Liver (tissue), 3 donors: ENCODE data around the gene LMX1B.

ENCODE experiments used
- EGR1 ChIP-seq, 2 donors: IDR thresholded peaks; 2 replicates each; pipeline ENCODE4 v1.6.1; 2016 to 2018; ENCODE audit warnings: antibody characterized with exemption in 2 of 2, low read depth in 2 of 2
- RAD21 ChIP-seq, 2 donors: IDR thresholded peaks; 2 replicates each; pipeline ENCODE4 v1.6.1; 2016; ENCODE audit warnings: antibody characterized with exemption in 2 of 2, mild to moderate bottlenecking in 2 of 2
- RXRA ChIP-seq, 2 donors: IDR thresholded peaks; 2 replicates each; pipeline ENCODE4 v1.6.1; 2017 to 2018; ENCODE audit warnings: antibody characterized with exemption in 2 of 2, mild to moderate bottlenecking in 1 of 2
- SP1 ChIP-seq: IDR thresholded peaks from 2 replicates; pipeline ENCODE4 v1.6.1; 2018; ENCODE audit warnings: antibody characterized with exemption, mild to moderate bottlenecking
- TAF1 ChIP-seq: conservative IDR thresholded peaks from 2 replicates; pipeline ENCODE4 v1.6.1; 2016; ENCODE audit warnings: antibody characterized with exemption, mild to moderate bottlenecking
- YY1 ChIP-seq: IDR thresholded peaks from 2 replicates; pipeline ENCODE4 v1.6.1; 2016; ENCODE audit warnings: antibody characterized with exemption, mild to moderate bottlenecking
- ZBTB33 ChIP-seq: IDR thresholded peaks from 2 replicates; pipeline ENCODE4 v1.6.1; 2016; ENCODE audit warnings: antibody characterized with exemption
- TF ChIP-seq, protein P1 (sequence below): fragments of 150-350 bp; IDR thresholded peaks from 2 replicates; pipeline ENCODE4 v1.5.1; 2017; ENCODE audit warnings: improper control_type of control experiment, low read depth, low read length; ENCODE audit not compliant: missing input control
- TF ChIP-seq, protein P2 (sequence below): IDR thresholded peaks from 2 replicates; pipeline ENCODE4 v1.6.1; 2016; ENCODE audit warnings: antibody characterized with exemption
- TF ChIP-seq, protein P3 (sequence below): IDR thresholded peaks from 2 replicates; pipeline ENCODE4 v1.6.1; 2016; ENCODE audit warnings: antibody characterized with exemption
- TF ChIP-seq, protein P4 (sequence below): IDR thresholded peaks from 2 replicates; pipeline ENCODE4 v1.6.1; 2016; ENCODE audit warnings: antibody characterized with exemption, mild to moderate bottlenecking
- donor health status: healthy.
- donor health status: healthy.

- TF ChIP-seq, protein P1, sequence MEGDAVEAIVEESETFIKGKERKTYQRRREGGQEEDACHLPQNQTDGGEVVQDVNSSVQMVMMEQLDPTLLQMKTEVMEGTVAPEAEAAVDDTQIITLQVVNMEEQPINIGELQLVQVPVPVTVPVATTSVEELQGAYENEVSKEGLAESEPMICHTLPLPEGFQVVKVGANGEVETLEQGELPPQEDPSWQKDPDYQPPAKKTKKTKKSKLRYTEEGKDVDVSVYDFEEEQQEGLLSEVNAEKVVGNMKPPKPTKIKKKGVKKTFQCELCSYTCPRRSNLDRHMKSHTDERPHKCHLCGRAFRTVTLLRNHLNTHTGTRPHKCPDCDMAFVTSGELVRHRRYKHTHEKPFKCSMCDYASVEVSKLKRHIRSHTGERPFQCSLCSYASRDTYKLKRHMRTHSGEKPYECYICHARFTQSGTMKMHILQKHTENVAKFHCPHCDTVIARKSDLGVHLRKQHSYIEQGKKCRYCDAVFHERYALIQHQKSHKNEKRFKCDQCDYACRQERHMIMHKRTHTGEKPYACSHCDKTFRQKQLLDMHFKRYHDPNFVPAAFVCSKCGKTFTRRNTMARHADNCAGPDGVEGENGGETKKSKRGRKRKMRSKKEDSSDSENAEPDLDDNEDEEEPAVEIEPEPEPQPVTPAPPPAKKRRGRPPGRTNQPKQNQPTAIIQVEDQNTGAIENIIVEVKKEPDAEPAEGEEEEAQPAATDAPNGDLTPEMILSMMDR = no peak
- TF ChIP-seq TAF1 (no peak), RAD21 (IDR thresholded peaks at IDR 0.05) (no peak), EGR1 (IDR thresholded peaks at IDR 0.05; ENCODE audit: low read depth in 2 of 2) (no peak), YY1 (no peak), RXRA (IDR thresholded peaks at IDR 0.05) (no peak), SP1 (no peak), ZBTB33 (no peak)
- TF ChIP-seq, protein P2, sequence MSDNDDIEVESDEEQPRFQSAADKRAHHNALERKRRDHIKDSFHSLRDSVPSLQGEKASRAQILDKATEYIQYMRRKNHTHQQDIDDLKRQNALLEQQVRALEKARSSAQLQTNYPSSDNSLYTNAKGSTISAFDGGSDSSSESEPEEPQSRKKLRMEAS = no peak
- TF ChIP-seq, protein P3, sequence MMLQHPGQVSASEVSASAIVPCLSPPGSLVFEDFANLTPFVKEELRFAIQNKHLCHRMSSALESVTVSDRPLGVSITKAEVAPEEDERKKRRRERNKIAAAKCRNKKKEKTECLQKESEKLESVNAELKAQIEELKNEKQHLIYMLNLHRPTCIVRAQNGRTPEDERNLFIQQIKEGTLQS = no peak
- TF ChIP-seq, protein P4, sequence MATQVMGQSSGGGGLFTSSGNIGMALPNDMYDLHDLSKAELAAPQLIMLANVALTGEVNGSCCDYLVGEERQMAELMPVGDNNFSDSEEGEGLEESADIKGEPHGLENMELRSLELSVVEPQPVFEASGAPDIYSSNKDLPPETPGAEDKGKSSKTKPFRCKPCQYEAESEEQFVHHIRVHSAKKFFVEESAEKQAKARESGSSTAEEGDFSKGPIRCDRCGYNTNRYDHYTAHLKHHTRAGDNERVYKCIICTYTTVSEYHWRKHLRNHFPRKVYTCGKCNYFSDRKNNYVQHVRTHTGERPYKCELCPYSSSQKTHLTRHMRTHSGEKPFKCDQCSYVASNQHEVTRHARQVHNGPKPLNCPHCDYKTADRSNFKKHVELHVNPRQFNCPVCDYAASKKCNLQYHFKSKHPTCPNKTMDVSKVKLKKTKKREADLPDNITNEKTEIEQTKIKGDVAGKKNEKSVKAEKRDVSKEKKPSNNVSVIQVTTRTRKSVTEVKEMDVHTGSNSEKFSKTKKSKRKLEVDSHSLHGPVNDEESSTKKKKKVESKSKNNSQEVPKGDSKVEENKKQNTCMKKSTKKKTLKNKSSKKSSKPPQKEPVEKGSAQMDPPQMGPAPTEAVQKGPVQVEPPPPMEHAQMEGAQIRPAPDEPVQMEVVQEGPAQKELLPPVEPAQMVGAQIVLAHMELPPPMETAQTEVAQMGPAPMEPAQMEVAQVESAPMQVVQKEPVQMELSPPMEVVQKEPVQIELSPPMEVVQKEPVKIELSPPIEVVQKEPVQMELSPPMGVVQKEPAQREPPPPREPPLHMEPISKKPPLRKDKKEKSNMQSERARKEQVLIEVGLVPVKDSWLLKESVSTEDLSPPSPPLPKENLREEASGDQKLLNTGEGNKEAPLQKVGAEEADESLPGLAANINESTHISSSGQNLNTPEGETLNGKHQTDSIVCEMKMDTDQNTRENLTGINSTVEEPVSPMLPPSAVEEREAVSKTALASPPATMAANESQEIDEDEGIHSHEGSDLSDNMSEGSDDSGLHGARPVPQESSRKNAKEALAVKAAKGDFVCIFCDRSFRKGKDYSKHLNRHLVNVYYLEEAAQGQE = no peak
These were observed 21.3 kb upstream of the LMX1B start for GRCh38 chr9:126592461-126592860.
